HG03175 (cell line): Measurements from ENCODE around the gene KLHL42.

Source experiments
- ATAC-seq: cut with Tn5 transposase; IDR thresholded peaks from one replicate; pipeline ENCODE4 v1.9.1; 2021; ENCODE audit warnings: mild to moderate bottlenecking, moderate library complexity; ENCODE audit not compliant: unreplicated experiment

Gene KLHL42

GRCh38 chr12:27851311-27851710 is 71.3 kb downstream of the KLHL42 start:
- no peak for ATAC-seq

GRCh38 chr12:27852117-27852516 is 72.1 kb downstream of the KLHL42 start:
- ATAC-seq, result no peak
